DOHH2 (cell line): Measurements from ENCODE around the gene ADAMTSL5.

Experiments used
- CTCF ChIP-seq: fragments of 200-600 bp; sonication (generic); IDR thresholded peaks from one replicate; pipeline ENCODE4 v1.5.1; 2014; ENCODE audit warnings: antibody characterized with exemption, mild to moderate bottlenecking, low read depth, low read length; ENCODE audit not compliant: poor library complexity, severe bottlenecking
- EZH2phosphoT487 ChIP-seq: fragments of 200-600 bp; sonication (generic); IDR thresholded peaks from 2 replicates; pipeline ENCODE4 v1.6.1; 2017; ENCODE audit warnings: borderline replicate concordance, mild to moderate bottlenecking, antibody characterized with exemption, low read length, moderate library complexity, mixed read lengths

- TF ChIP-seq CTCF (no peak), EZH2phosphoT487 (no peak)
Measured at GRCh38 chr19:1524287-1524971, 11.6 kb upstream of the ADAMTSL5 start.
